GM21786 (cell line): ENCODE measurements around the gene COG6.

Experiments
- ATAC-seq: cut with Tn5 transposase; IDR thresholded peaks from one replicate; pipeline ENCODE4 v1.9.1; 2021; ENCODE audit not compliant: unreplicated experiment

Gene COG6

DNA sequence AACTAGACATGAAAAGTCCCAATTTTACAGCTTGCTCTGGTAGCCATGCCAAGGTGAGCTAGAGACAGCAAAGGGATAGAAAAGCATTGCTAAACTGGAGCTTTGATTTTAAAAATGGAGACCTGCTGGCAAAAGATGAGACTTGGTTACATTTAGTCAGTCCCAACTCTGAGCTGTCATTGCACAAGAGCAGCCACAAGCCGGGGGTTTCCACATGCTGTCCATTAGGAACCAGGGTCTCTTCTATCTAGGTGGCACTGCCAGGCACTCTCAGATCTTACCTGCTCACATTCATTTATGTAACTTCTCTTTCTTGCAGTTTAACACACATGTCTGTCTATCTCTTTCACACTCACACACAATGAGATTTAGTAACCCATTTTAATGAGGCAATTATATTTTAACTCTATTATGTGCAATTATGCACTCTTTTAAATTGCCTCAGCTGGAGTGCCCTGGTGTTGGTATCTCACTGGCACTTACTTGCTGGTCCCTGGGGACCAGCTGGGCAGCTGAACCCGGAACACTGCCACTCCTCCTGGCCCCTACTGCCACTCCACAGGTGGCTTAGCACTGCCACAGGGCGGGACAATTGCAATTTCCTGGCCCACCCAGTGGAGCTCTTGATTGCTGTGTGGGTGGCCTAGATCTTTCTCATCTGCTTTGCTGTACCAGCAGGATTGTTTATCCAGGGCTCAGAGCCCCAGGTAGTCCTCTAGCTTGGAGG lies 112.5 kb downstream of the COG6 start:
- no peak for ATAC-seq

DNA sequence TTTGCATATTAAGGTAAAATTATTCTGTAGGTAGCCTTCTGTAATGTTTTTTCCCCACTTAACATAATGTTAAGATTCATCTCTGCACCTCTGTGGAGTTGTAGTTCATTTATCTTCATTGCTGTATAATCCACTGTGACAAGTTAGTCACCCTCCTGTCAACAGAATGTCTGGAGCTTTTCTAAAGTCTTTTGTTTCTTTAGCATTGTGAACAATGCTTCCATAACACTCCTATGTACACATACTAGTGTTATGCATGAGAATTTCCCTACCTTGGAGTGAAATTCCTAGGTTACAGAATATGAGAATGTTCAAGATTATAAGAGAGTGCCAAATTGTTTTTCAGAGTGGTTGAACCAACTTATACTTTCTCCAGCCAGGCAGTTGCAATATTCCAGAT lies 113.5 kb downstream of the COG6 start:
- ATAC-seq, result no peak

- ATAC-seq, result no peak
Measured at GRCh38 chr13:39770221-39771090, 115.0 kb downstream of the COG6 start.

GRCh38 chr13:39773833-39774232 lies 118.4 kb downstream of the COG6 start:
- no peak for ATAC-seq

DNA sequence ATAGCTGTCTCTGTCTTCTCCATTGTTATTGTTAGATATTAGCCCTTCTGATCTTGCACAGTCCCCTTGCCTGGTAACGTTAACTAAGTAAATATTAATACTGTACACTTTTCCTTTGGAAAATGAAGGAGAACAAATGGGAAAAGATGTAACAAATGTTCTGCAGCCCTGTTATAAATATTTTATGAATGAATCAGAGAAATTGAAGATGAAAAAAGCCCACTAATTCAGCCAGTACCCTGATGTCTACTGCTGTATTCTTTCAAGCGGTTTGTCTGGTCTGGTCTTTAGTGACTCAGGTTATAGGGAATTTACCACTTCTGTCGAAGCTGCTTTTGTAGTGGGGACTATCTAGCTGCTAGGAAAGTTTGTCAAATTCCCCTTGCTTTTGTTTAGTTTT lies 121.0 kb downstream of the COG6 start:
- no peak for ATAC-seq

DNA sequence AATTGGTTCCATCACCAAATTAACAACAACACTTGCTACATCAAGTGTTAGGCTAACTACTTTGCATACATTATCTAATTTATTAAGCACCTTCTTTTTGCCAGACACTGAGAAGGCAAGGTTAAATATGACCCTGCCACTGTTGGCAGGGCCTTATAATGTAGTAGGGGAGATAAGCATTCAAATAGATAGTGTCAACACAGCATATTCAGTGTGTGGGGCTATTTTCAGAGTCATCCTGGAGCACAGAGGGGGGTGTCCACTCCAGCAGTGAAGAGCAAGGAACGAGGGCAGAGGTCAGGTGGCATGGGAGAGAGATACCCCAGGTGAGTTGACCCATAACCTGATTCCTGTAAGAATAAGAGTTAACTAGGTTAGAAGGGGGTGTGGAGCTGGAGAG lies 121.6 kb downstream of the COG6 start:
- ATAC-seq, result no peak

- ATAC-seq, result no peak
Measured at GRCh38 chr13:39777527-39778061, 122.1 kb downstream of the COG6 start.

- no peak for ATAC-seq
Measured at GRCh38 chr13:39779337-39780265, 124.1 kb downstream of the COG6 start.

GRCh38 chr13:39780711-39781110 lies 125.2 kb downstream of the COG6 start:
- ATAC-seq, result no peak

DNA sequence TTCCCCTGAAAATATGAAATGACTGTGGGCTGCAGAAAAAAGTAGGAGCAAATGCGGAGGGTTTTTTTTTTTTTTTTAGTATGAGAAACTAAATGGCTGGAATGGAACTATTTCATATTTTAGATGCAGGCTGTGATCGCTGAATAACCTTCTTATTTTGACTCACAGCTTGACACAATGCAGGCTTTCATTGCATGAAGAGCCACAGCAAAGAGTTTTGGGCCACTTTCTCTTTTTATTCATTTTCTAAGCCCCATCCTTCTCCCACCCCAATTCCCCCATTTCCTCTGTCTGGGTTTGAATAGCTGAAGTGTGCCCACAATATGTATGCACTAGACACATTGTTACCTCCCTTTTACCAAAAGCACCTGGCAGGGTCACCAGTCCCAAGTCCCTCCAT lies 125.9 kb downstream of the COG6 start:
- no peak for ATAC-seq

DNA sequence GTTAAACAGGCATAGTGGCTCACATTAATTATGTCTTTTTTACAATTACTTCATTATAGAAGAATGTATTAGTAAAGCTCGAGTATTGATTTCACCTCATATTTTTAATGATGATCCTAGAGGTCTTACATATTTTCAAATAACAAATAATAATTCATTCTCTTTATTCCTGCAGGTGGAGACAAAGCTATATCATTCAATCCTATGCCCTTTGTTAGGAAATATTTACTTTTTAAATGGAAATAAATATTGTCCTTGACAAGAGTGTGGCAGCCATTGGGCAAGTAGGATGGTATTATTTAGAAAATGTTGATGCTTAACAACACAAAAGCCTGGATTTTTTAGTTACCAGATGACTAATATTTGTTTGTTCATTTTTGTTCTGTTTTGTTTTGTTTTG lies 127.6 kb downstream of the COG6 start:
- no peak for ATAC-seq

- ATAC-seq, result no peak
Measured at GRCh38 chr13:39784347-39784746, 128.9 kb downstream of the COG6 start.

DNA sequence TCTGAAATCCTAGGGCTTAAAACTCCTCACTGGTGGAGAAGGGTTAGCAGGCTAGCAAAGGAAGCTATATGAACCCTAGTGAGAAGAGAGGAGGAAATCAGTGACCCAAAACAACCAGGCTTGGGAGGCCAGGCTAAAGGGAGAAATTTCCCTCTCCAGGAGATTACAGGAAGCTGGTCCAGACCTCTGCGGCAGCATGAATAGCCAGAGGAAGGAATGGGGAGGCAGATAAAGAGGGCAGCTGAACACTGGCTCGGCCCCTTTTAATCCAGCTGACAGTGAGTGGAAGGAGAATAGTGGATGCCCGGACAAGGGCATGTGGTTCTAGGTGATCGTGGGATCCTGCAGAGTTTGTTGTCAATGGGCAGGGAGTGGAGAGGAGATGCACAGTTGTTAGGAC lies 130.6 kb downstream of the COG6 start:
- ATAC-seq, result no peak

DNA sequence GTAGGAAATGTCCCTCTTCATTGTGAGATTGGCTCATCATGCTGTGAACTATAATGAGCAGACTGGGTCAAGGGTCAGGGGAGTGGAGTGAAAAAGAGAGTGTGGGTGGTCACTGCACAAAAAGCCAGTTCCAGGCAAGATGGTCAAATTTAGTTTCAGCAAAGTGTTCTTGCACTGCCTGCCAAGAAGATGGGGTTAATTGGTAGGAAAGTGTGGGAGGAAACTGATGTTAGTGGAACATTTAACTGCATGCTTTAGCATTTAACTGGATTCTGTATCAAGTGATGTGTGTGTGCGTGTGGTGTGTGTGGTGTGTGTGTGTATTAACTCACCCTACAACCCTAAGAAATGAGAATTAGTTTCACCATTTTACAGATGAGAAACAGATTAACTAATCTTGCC lies 131.6 kb downstream of the COG6 start:
- ATAC-seq, result no peak

- no peak for ATAC-seq
Measured at GRCh38 chr13:39788102-39788501, 132.6 kb downstream of the COG6 start.

DNA sequence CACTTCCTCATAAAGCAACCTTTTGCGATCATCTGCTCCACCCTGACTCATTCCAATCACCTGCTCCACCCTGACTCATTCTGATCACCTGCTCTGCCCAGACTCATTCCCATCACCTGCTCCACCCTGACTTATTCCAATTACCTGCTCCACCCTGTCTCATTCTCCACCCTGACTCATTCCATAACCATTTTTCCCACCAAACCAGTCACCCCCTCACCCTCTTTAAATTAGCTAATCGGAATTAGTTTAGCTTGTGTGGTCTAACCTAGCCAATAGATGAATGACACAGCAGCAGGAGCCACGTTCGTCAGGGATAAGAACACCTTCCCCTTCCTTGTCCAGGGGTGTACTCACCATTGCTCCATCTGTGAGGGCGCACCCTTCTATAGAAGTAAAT lies 134.0 kb downstream of the COG6 start:
- no peak for ATAC-seq
